WTC11 (cell line): Measurements from ENCODE around the gene CD44. TPM values are rescaled to one million over a fixed set of nuclear protein-coding genes. Genes with fewer than 3 reads are reported as not detected.

Experiments
- ATAC-seq: fragments of 200-7000 bp; cut with Tn5 transposase; 2 replicates; pipeline ENCODE4 v1.10.0; 2021; ENCODE audit warnings: mild to moderate bottlenecking, moderate library complexity
- CTCF ChIA-PET: fragments of 300-600 bp; sonication (Branson Sonifier 250); formaldehyde crosslinking; loops from one replicate; lab custom pipeline; 2021; ENCODE audit warnings: antibody characterized with exemption; lab: Charles Lee
- POLR2A ChIA-PET: fragments of 350-600 bp; sonication (Branson Sonifier 250); formaldehyde crosslinking; loops from one replicate; lab custom pipeline; 2021; ENCODE audit warnings: antibody characterized with exemption; lab: Charles Lee
- DNase-seq: peaks from one replicate; pipeline ENCODE4 v3.0.0; 2021; ENCODE audit warnings: low spot score
- H3K27ac Mint-ChIP-seq: 2 replicates; pipeline ENCODE4 v1.8.0; 2021; ENCODE audit warnings: mixed read lengths
- H3K27me3 Mint-ChIP-seq: 2 replicates; pipeline ENCODE4 v1.8.0; 2021; ENCODE audit warnings: low read depth, mild to moderate bottlenecking, moderate library complexity, mixed read lengths
- H3K36me3 Mint-ChIP-seq: 2 replicates; pipeline ENCODE4 v1.8.0; 2021; ENCODE audit warnings: mixed read lengths
- H3K4me1 Mint-ChIP-seq: 2 replicates; pipeline ENCODE4 v1.8.0; 2022; ENCODE audit warnings: mixed read lengths
- H3K4me3 Mint-ChIP-seq: 2 replicates; pipeline ENCODE4 v1.8.0; 2021; ENCODE audit warnings: mild to moderate bottlenecking, moderate library complexity, mixed read lengths
- H3K9me3 Mint-ChIP-seq: 2 replicates; pipeline ENCODE4 v1.8.0; 2021; ENCODE audit warnings: mixed read lengths
- ESRRA ChIP-seq: sonication (generic); formaldehyde crosslinking; IDR thresholded peaks from 2 replicates; pipeline ENCODE4 v1.8.1; 2022; ENCODE audit warnings: mild to moderate bottlenecking, missing genetic modification reagents, borderline replicate concordance
- GRHL2 ChIP-seq: fragments of 250-450 bp; sonication (Bioruptor Pico); IDR thresholded peaks from 2 replicates; pipeline ENCODE4 v1.8.0; 2022; ENCODE audit warnings: mild to moderate bottlenecking, moderate library complexity; ENCODE audit not compliant: insufficient replicate concordance, severe bottlenecking
- MXD4 ChIP-seq: fragments of 250-450 bp; sonication (Bioruptor Pico); IDR thresholded peaks from 2 replicates; pipeline ENCODE4 v1.8.0; 2021; ENCODE audit warnings: mild to moderate bottlenecking, moderate library complexity, borderline replicate concordance
- NFE2L1 ChIP-seq: sonication (generic); formaldehyde crosslinking; IDR thresholded peaks from 2 replicates; pipeline ENCODE4 v1.8.1; 2023; ENCODE audit warnings: missing genetic modification reagents
- NFYB ChIP-seq: sonication (generic); formaldehyde crosslinking; conservative IDR thresholded peaks from 2 replicates; pipeline ENCODE4 v1.8.0; 2022; ENCODE audit warnings: low read depth, missing genetic modification reagents
- NR3C1 ChIP-seq: sonication (generic); formaldehyde crosslinking; conservative IDR thresholded peaks from 2 replicates; pipeline ENCODE4 v1.8.1; 2023; ENCODE audit warnings: low read depth, mild to moderate bottlenecking, missing genetic modification reagents
- SOX15 ChIP-seq: fragments of 250-450 bp; sonication (Bioruptor Pico); IDR thresholded peaks from 2 replicates; pipeline ENCODE4 v1.9.0; 2021; ENCODE audit warnings: mild to moderate bottlenecking
- ZNF219 ChIP-seq: sonication (generic); formaldehyde crosslinking; IDR thresholded peaks from 2 replicates; pipeline ENCODE4 v1.8.0; 2023; ENCODE audit warnings: missing genetic modification reagents, mild to moderate bottlenecking, borderline replicate concordance
- ZNF671 ChIP-seq: fragments of 250-450 bp; sonication (Bioruptor Pico); IDR thresholded peaks from 2 replicates; pipeline ENCODE4 v1.8.0; 2021; ENCODE audit warnings: mild to moderate bottlenecking
- total RNA-seq: library from RNA; stranded (reverse); gene quantifications from 3 replicates; pipeline ENCODE4 v1.2.3, GENCODE V29; 2021
- TF ChIP-seq, protein P1 (sequence below): fragments of 250-450 bp; sonication (Bioruptor Pico); IDR thresholded peaks from 2 replicates; pipeline ENCODE4 v2.1.2; 2022; ENCODE audit warnings: mild to moderate bottlenecking, moderate library complexity
- TF ChIP-seq, protein P2 (sequence below): fragments of 250-450 bp; sonication (Bioruptor Pico); IDR thresholded peaks from 2 replicates; pipeline ENCODE4 v1.9.0; 2021; ENCODE audit warnings: moderate library complexity, mild to moderate bottlenecking, inconsistent platforms, borderline replicate concordance
- TF ChIP-seq, protein P3 (sequence below): fragments of 250-450 bp; sonication (Bioruptor Pico); IDR thresholded peaks from 2 replicates; pipeline ENCODE4 v1.8.0; 2021; ENCODE audit warnings: mild to moderate bottlenecking
- TF ChIP-seq, protein P4 (sequence below): sonication (generic); formaldehyde crosslinking; IDR thresholded peaks from 2 replicates; pipeline ENCODE4 v1.8.1; 2023; ENCODE audit warnings: mild to moderate bottlenecking, missing genetic modification reagents, borderline replicate concordance
- TF ChIP-seq, protein P5 (sequence below): sonication (generic); formaldehyde crosslinking; IDR thresholded peaks from 2 replicates; pipeline ENCODE4 v1.8.0; 2023; ENCODE audit warnings: mild to moderate bottlenecking, missing genetic modification reagents
- TF ChIP-seq, protein P6 (sequence below): sonication (generic); formaldehyde crosslinking; IDR thresholded peaks from 2 replicates; pipeline ENCODE4 v1.8.1; 2023; ENCODE audit warnings: mild to moderate bottlenecking, missing genetic modification reagents, moderate library complexity
- TF ChIP-seq, protein P7 (sequence below): sonication (generic); formaldehyde crosslinking; IDR thresholded peaks from 2 replicates; pipeline ENCODE4 v1.8.0; 2022; ENCODE audit warnings: missing genetic modification reagents

CD44 gene
- total RNA-seq, 1 experiment from 2014 or later, result 12.0 TPM

DNA sequence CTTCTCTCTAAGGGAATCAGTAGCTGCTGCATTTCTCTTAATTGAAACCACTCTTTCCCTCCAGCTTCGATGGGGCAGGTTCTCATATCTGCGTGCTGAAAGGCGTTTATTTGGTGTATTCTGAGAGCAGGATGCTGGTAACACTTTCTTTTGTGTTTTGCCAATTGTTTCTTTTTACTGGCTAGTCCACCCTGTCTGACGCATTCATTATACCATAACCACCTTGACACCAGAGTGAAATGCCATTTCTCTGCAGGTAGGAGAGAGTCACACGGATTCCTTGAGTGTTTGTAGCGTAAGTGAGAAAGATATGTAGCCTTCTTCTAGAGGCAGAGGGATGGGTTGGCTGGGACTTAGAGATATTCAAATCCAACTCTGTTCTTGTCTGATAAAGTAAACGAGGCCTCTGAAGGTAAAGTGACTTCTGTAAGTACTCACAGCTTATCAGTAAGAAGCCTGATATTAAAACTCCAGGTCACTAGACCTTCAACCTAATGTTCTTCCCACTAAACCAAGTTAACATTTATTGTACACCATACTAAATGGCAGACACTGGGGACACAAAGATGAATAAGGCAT, 21.4 kb downstream of the CD44 start:
- no peaks in the 10 kb centered on the region for H3K9me3 Mint-ChIP-seq
- ATAC-seq, result no peak
- H3K4me1 Mint-ChIP-seq, result peaks cover 40% of the 10 kb centered on the region
- no peaks in the 10 kb centered on the region for H3K36me3 Mint-ChIP-seq
- H3K27me3 Mint-ChIP-seq, result no peaks in the 10 kb centered on the region
- no peak overlapping the region for H3K4me3 Mint-ChIP-seq
- TF ChIP-seq, protein P1, sequence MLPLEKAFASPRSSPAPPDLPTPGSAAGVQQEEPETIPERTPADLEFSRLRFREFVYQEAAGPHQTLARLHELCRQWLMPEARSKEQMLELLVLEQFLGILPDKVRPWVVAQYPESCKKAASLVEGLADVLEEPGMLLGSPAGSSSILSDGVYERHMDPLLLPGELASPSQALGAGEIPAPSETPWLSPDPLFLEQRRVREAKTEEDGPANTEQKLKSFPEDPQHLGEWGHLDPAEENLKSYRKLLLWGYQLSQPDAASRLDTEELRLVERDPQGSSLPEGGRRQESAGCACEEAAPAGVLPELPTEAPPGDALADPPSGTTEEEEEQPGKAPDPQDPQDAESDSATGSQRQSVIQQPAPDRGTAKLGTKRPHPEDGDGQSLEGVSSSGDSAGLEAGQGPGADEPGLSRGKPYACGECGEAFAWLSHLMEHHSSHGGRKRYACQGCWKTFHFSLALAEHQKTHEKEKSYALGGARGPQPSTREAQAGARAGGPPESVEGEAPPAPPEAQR (CRISPR knock-in tag), result no peak
- no peak for TF ChIP-seq MXD4 (CRISPR knock-in tag)
- TF ChIP-seq, protein P2, sequence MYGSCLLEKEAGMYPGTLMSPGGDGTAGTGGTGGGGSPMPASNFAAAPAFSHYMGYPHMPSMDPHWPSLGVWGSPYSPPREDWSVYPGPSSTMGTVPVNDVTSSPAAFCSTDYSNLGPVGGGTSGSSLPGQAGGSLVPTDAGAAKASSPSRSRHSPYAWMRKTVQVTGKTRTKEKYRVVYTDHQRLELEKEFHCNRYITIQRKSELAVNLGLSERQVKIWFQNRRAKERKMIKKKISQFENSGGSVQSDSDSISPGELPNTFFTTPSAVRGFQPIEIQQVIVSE (CRISPR knock-in tag), result no peak
- ChIA-PET CTCF (no interaction called here), POLR2A (no interaction called here)
- DNase-seq, result no peak
- no peak overlapping the region for H3K27ac Mint-ChIP-seq

DNA sequence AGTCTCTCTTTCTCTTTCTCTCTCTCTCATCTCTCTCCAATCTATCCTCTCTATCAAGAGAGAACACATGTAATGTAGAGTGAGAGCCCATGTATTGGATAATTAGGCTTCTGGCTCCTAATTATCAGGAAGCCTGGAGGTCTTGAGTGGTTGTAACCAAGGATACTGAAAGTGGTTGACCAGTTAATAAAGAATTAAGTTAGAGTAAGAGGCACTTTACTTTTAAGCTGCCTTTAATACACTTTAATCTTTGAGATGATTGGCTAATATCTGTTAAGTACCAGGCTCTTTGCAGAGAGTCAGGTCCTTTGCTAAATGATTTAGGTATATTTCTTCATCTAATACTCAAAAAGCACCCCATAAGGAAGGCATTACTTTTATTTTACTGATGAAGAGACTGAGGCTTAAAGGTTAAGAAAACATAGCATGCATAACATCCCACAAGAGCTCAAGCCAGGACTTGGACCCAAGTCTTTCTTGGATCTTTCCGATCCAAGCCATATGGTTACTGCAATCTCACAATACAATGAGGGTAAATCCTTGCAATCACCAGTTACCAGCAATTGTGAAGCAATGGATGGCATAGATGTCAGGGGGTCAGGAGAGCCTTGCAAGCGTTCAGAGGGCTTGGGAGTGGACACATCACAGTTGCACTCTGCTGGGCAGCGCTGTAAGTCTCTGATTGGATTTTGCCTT, 22.1 kb downstream of the CD44 start:
- CTCF ChIA-PET, result no interaction called here
- Mint-ChIP-seq H3K27me3 (no peaks in the 10 kb centered on the region), H3K36me3 (no peaks in the 10 kb centered on the region), H3K4me1 (peaks cover 40% of the 10 kb centered on the region), H3K4me3 (no peak overlapping the region), H3K27ac (no peak overlapping the region), H3K9me3 (no peaks in the 10 kb centered on the region)
- ATAC-seq (no peak), DNase-seq (no peak)
- POLR2A ChIA-PET, result no interaction called here
- TF ChIP-seq, protein P3, sequence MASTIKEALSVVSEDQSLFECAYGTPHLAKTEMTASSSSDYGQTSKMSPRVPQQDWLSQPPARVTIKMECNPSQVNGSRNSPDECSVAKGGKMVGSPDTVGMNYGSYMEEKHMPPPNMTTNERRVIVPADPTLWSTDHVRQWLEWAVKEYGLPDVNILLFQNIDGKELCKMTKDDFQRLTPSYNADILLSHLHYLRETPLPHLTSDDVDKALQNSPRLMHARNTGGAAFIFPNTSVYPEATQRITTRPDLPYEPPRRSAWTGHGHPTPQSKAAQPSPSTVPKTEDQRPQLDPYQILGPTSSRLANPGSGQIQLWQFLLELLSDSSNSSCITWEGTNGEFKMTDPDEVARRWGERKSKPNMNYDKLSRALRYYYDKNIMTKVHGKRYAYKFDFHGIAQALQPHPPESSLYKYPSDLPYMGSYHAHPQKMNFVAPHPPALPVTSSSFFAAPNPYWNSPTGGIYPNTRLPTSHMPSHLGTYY (CRISPR knock-in tag), result no peak
- TF ChIP-seq ESRRA (CRISPR knock-in tag) (no peak), NR3C1 (CRISPR knock-in tag) (no peak), NFYB (CRISPR knock-in tag) (no peak), SOX15 (CRISPR knock-in tag) (no peak), ZNF219 (no peak), ZNF671 (no peak), GRHL2 (CRISPR knock-in tag) (no peak), NFE2L1 (no peak)
- TF ChIP-seq, protein P2 (CRISPR knock-in tag), result no peak
- TF ChIP-seq, protein P4, sequence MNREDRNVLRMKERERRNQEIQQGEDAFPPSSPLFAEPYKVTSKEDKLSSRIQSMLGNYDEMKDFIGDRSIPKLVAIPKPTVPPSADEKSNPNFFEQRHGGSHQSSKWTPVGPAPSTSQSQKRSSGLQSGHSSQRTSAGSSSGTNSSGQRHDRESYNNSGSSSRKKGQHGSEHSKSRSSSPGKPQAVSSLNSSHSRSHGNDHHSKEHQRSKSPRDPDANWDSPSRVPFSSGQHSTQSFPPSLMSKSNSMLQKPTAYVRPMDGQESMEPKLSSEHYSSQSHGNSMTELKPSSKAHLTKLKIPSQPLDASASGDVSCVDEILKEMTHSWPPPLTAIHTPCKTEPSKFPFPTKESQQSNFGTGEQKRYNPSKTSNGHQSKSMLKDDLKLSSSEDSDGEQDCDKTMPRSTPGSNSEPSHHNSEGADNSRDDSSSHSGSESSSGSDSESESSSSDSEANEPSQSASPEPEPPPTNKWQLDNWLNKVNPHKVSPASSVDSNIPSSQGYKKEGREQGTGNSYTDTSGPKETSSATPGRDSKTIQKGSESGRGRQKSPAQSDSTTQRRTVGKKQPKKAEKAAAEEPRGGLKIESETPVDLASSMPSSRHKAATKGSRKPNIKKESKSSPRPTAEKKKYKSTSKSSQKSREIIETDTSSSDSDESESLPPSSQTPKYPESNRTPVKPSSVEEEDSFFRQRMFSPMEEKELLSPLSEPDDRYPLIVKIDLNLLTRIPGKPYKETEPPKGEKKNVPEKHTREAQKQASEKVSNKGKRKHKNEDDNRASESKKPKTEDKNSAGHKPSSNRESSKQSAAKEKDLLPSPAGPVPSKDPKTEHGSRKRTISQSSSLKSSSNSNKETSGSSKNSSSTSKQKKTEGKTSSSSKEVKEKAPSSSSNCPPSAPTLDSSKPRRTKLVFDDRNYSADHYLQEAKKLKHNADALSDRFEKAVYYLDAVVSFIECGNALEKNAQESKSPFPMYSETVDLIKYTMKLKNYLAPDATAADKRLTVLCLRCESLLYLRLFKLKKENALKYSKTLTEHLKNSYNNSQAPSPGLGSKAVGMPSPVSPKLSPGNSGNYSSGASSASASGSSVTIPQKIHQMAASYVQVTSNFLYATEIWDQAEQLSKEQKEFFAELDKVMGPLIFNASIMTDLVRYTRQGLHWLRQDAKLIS (CRISPR knock-in tag), result no peak
- TF ChIP-seq, protein P5, sequence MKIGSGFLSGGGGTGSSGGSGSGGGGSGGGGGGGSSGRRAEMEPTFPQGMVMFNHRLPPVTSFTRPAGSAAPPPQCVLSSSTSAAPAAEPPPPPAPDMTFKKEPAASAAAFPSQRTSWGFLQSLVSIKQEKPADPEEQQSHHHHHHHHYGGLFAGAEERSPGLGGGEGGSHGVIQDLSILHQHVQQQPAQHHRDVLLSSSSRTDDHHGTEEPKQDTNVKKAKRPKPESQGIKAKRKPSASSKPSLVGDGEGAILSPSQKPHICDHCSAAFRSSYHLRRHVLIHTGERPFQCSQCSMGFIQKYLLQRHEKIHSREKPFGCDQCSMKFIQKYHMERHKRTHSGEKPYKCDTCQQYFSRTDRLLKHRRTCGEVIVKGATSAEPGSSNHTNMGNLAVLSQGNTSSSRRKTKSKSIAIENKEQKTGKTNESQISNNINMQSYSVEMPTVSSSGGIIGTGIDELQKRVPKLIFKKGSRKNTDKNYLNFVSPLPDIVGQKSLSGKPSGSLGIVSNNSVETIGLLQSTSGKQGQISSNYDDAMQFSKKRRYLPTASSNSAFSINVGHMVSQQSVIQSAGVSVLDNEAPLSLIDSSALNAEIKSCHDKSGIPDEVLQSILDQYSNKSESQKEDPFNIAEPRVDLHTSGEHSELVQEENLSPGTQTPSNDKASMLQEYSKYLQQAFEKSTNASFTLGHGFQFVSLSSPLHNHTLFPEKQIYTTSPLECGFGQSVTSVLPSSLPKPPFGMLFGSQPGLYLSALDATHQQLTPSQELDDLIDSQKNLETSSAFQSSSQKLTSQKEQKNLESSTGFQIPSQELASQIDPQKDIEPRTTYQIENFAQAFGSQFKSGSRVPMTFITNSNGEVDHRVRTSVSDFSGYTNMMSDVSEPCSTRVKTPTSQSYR (CRISPR knock-in tag), result no peak
- TF ChIP-seq, protein P6, sequence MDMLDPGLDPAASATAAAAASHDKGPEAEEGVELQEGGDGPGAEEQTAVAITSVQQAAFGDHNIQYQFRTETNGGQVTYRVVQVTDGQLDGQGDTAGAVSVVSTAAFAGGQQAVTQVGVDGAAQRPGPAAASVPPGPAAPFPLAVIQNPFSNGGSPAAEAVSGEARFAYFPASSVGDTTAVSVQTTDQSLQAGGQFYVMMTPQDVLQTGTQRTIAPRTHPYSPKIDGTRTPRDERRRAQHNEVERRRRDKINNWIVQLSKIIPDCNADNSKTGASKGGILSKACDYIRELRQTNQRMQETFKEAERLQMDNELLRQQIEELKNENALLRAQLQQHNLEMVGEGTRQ (CRISPR knock-in tag), result no peak
- TF ChIP-seq, protein P7, sequence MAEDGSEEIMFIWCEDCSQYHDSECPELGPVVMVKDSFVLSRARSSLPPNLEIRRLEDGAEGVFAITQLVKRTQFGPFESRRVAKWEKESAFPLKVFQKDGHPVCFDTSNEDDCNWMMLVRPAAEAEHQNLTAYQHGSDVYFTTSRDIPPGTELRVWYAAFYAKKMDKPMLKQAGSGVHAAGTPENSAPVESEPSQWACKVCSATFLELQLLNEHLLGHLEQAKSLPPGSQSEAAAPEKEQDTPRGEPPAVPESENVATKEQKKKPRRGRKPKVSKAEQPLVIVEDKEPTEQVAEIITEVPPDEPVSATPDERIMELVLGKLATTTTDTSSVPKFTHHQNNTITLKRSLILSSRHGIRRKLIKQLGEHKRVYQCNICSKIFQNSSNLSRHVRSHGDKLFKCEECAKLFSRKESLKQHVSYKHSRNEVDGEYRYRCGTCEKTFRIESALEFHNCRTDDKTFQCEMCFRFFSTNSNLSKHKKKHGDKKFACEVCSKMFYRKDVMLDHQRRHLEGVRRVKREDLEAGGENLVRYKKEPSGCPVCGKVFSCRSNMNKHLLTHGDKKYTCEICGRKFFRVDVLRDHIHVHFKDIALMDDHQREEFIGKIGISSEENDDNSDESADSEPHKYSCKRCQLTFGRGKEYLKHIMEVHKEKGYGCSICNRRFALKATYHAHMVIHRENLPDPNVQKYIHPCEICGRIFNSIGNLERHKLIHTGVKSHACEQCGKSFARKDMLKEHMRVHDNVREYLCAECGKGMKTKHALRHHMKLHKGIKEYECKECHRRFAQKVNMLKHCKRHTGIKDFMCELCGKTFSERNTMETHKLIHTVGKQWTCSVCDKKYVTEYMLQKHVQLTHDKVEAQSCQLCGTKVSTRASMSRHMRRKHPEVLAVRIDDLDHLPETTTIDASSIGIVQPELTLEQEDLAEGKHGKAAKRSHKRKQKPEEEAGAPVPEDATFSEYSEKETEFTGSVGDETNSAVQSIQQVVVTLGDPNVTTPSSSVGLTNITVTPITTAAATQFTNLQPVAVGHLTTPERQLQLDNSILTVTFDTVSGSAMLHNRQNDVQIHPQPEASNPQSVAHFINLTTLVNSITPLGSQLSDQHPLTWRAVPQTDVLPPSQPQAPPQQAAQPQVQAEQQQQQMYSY (CRISPR knock-in tag), result no peak
